PC-3 (cell line): Measurements from ENCODE around the gene RREB1.

Experiments used
- CTCF ChIP-seq: fragments of 300-600 bp; sonication (generic); conservative IDR thresholded peaks from 2 replicates; pipeline ENCODE4 v1.5.1; 2017; ENCODE audit warnings: antibody characterized with exemption, low read depth, mild to moderate bottlenecking, low read length
- EZH2 ChIP-seq: fragments of 300-600 bp; sonication (generic); IDR thresholded peaks from one replicate; pipeline ENCODE4 v1.6.1; 2017; ENCODE audit warnings: antibody characterized with exemption, mild to moderate bottlenecking, low read length; ENCODE audit not compliant: unreplicated experiment

GRCh38 chr6:7257521-7258230 is 149.9 kb downstream of the RREB1 start:
- TF ChIP-seq EZH2 (no peak), CTCF (no peak)
